ENCODE results near the gene ETS1.

- TF ChIP-seq CTCF (IDR thresholded peaks at IDR 0.05; ENCODE audit: borderline replicate concordance, extremely low read depth, low read length, poor library complexity, severe bottlenecking) (no peak), EZH2 (IDR thresholded peaks at IDR 0.05; ENCODE audit: borderline replicate concordance, low read depth, low read length, severe bottlenecking) (no peak)
These were observed 75.6 kb downstream of the ETS1 start for GRCh38 chr11:128511712-128512111.

All from DND-41 (cell line).